ENCODE measurements around the gene IER5. TPM values are rescaled to one million over a fixed set of nuclear protein-coding genes. Genes with fewer than 3 reads are reported as not detected.

Gene IER5
- total and polyA plus RNA-seq, 9 of the 15 experiments (the other 6 are each of a cell fraction or from before 2014, with no cell fraction given): 2.4 to 32.1 (median 12.0) TPM

DNA sequence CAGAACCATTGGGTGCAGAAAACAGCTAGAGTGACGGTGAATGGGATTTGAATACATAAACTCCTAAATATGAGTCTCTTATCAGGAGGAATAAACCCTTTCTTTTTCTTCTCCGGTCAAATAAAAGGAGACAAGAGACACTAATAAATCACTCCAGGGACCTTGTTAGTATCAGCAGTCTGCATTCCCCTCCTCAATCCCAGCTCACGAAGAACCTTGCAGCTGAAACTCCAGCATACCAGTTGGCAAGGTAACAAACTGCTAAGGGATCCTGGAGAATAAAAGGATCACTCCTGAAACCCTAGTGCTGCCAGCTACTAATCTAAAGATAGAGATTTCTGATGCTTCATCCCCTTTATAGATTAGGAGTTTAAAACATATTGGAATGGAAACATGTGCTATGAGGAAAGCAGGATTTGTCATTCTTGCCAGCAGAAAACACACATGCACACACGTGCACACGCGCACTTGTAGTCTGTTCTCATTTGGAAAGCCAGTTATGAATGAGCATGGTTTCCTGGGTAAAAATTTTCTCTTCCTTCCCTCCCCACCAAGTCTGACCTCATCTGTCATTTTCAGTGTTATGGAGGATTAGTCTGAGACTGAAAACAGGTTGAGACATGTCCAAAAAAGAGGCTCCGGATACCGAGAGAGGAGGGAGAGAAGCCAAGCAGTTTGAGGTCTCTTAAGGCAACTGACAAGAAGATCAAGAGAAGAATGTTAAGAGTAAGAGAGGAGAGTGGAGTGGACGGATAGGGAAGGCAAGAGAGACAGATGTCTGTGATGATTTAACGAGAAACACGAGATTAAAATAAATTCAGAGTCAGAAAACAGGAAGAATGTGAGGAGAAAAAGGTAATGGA is 10.9 kb downstream of the IER5 start (continued):
- TF ChIP-seq, protein P1, sequence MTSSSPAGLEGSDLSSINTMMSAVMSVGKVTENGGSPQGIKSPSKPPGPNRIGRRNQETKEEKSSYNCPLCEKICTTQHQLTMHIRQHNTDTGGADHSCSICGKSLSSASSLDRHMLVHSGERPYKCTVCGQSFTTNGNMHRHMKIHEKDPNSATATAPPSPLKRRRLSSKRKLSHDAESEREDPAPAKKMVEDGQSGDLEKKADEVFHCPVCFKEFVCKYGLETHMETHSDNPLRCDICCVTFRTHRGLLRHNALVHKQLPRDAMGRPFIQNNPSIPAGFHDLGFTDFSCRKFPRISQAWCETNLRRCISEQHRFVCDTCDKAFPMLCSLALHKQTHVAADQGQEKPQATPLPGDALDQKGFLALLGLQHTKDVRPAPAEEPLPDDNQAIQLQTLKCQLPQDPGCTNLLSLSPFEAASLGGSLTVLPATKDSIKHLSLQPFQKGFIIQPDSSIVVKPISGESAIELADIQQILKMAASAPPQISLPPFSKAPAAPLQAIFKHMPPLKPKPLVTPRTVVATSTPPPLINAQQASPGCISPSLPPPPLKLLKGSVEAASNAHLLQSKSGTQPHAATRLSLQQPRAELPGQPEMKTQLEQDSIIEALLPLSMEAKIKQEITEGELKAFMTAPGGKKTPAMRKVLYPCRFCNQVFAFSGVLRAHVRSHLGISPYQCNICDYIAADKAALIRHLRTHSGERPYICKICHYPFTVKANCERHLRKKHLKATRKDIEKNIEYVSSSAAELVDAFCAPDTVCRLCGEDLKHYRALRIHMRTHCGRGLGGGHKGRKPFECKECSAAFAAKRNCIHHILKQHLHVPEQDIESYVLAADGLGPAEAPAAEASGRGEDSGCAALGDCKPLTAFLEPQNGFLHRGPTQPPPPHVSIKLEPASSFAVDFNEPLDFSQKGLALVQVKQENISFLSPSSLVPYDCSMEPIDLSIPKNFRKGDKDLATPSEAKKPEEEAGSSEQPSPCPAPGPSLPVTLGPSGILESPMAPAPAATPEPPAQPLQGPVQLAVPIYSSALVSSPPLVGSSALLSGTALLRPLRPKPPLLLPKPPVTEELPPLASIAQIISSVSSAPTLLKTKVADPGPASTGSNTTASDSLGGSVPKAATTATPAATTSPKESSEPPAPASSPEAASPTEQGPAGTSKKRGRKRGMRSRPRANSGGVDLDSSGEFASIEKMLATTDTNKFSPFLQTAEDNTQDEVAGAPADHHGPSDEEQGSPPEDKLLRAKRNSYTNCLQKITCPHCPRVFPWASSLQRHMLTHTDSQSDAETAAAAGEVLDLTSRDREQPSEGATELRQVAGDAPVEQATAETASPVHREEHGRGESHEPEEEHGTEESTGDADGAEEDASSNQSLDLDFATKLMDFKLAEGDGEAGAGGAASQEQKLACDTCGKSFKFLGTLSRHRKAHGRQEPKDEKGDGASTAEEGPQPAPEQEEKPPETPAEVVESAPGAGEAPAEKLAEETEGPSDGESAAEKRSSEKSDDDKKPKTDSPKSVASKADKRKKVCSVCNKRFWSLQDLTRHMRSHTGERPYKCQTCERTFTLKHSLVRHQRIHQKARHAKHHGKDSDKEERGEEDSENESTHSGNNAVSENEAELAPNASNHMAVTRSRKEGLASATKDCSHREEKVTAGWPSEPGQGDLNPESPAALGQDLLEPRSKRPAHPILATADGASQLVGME (CRISPR knock-in tag; IDR thresholded peaks at IDR 0.05): no peak
- peak; percentile 74 for TF ChIP-seq MEIS2 (IDR thresholded peaks at IDR 0.05; ENCODE audit: partially characterized antibody)
- TF ChIP-seq NCOR1 (IDR thresholded peaks at IDR 0.05): peak; percentile 35; the same call in 1 of the 2 replicates
- TF ChIP-seq KLF16 (IDR thresholded peaks at IDR 0.05): no peak
- TF ChIP-seq SETDB1 (IDR thresholded peaks at IDR 0.05; ENCODE audit: low read length): no peak
- TF ChIP-seq, protein P2, sequence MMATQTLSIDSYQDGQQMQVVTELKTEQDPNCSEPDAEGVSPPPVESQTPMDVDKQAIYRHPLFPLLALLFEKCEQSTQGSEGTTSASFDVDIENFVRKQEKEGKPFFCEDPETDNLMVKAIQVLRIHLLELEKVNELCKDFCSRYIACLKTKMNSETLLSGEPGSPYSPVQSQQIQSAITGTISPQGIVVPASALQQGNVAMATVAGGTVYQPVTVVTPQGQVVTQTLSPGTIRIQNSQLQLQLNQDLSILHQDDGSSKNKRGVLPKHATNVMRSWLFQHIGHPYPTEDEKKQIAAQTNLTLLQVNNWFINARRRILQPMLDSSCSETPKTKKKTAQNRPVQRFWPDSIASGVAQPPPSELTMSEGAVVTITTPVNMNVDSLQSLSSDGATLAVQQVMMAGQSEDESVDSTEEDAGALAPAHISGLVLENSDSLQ (IDR thresholded peaks at IDR 0.05): peak; percentile 23; the same call in 1 of the 2 replicates
- TF ChIP-seq, protein P3, sequence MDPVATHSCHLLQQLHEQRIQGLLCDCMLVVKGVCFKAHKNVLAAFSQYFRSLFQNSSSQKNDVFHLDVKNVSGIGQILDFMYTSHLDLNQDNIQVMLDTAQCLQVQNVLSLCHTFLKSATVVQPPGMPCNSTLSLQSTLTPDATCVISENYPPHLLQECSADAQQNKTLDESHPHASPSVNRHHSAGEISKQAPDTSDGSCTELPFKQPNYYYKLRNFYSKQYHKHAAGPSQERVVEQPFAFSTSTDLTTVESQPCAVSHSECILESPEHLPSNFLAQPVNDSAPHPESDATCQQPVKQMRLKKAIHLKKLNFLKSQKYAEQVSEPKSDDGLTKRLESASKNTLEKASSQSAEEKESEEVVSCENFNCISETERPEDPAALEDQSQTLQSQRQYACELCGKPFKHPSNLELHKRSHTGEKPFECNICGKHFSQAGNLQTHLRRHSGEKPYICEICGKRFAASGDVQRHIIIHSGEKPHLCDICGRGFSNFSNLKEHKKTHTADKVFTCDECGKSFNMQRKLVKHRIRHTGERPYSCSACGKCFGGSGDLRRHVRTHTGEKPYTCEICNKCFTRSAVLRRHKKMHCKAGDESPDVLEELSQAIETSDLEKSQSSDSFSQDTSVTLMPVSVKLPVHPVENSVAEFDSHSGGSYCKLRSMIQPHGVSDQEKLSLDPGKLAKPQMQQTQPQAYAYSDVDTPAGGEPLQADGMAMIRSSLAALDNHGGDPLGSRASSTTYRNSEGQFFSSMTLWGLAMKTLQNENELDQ (CRISPR knock-in tag; IDR thresholded peaks at IDR 0.05; ENCODE audit: borderline replicate concordance): no peak
- peak in 1 of 2 experiments; percentile 40; a peak in 1 of 4 replicates for TF ChIP-seq HDAC1 (IDR thresholded peaks at IDR 0.05)
- TF ChIP-seq, protein P4, sequence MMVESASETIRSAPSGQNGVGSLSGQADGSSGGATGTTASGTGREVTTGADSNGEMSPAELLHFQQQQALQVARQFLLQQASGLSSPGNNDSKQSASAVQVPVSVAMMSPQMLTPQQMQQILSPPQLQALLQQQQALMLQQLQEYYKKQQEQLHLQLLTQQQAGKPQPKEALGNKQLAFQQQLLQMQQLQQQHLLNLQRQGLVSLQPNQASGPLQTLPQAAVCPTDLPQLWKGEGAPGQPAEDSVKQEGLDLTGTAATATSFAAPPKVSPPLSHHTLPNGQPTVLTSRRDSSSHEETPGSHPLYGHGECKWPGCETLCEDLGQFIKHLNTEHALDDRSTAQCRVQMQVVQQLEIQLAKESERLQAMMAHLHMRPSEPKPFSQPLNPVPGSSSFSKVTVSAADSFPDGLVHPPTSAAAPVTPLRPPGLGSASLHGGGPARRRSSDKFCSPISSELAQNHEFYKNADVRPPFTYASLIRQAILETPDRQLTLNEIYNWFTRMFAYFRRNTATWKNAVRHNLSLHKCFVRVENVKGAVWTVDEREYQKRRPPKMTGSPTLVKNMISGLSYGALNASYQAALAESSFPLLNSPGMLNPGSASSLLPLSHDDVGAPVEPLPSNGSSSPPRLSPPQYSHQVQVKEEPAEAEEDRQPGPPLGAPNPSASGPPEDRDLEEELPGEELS (CRISPR knock-in tag; IDR thresholded peaks at IDR 0.05; ENCODE audit: borderline replicate concordance): no peak
- no peak for TF ChIP-seq SOX6 (IDR thresholded peaks at IDR 0.05)
- no peak for TF ChIP-seq PURB (CRISPR knock-in tag; IDR thresholded peaks at IDR 0.05; ENCODE audit: low read depth)
- TF ChIP-seq TAL1 (IDR thresholded peaks at IDR 0.05): peak; percentile 29; the same call in 1 of the 2 replicates
- no peak for TF ChIP-seq ZNF146 (CRISPR knock-in tag; IDR thresholded peaks at IDR 0.05; ENCODE audit: unreplicated experiment)
